ENCODE measurements around the gene PTTG1IP.
A peak's percentile ranks its signal among the peaks of the same experiment; 100 is the strongest.
"Not testable (repeated sequence)": the region's sequence is repeated elsewhere in the genome, so short reads cannot be mapped to it uniquely, and the experiment has no call there.

Gene PTTG1IP, protein sequence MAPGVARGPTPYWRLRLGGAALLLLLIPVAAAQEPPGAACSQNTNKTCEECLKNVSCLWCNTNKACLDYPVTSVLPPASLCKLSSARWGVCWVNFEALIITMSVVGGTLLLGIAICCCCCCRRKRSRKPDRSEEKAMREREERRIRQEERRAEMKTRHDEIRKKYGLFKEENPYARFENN

GRCh38 chr21:44873356-44874239, at the start of gene PTTG1IP:
PTTG1IP (minus strand) TSS chr21:44873690; CDS start chr21:44873616, 74 bp downstream.
- DNase-seq, result peak; percentile 96

- DNase-seq, result no peak
Measured at GRCh38 chr21:44921928-44922327, 48.4 kb upstream of the PTTG1IP start.

- DNase-seq, result no peak
Measured at GRCh38 chr21:44920694-44921604, 47.5 kb upstream of the PTTG1IP start, which contains the start of gene ITGB2. ITGB2 (minus strand) TSS chr21:44920899; CDS start chr21:44910782, 10,117 bp downstream.

GRCh38 chr21:44919913-44920693, 46.6 kb upstream of the PTTG1IP start:
- DNase-seq, result no peak

- no peak for DNase-seq
Measured at GRCh38 chr21:44919111-44919912, 45.8 kb upstream of the PTTG1IP start.

DNA sequence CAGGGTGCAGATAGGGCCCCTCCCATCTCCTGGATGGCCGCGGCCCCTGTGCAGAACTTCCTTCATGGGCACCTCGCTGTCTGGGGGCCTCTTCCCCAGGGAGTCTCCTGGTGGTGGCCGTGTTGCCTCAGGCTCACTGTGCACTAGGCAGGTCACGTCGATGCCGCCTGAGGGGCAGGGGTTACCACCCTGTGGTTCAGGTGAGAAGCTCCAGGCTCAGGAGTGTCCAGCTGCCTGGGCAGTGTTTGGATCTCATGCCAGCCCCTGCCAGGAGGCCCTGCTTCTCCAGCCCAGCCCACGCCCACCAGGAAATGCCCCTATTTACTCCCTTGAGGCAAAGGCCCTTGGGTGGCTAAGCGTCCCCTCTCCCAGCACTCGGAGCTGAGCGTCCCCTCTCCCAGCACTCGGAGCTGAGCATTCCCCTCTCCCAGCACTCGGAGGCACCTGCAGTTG, 45.1 kb upstream of the PTTG1IP start:
- peak; percentile 18 for DNase-seq

- DNase-seq, result no peak
Measured at GRCh38 chr21:44918107-44918470, 44.6 kb upstream of the PTTG1IP start.

DNA sequence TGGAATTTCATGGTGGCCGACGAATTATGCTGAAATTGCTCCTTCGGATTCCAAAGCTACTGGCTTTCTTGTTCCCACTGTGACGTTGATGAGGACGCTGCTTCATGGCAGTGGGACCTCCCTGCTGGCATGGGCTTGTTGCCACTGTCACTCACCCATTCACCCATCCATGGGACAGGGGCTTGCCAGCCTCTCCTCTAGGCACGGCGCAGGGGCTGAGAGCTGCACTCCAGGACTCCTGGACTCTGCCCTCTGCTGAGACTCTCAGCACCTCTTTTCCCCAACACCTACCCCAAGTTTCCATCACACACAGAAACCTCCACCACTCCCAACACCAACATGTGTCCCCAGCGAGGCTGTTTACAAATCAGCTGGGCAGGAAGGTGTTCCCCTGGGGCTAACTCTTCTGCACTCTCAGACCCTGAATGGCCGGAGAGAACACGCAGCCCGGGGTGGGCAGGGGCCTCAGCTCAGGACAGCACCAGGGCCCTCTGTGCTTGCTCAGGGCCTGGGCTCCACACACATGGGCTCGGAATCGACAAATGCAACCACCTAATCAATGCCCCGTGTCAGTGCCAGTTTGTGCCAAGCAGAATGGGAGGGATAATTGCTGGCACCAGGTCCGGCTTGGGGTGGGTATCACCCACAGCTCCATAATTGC, 44.1 kb upstream of the PTTG1IP start:
- DNase-seq, result no peak

- DNase-seq, result no peak
Measured at GRCh38 chr21:44916965-44917364, 43.5 kb upstream of the PTTG1IP start.

- DNase-seq, result no peak
Measured at GRCh38 chr21:44914176-44914874, 40.8 kb upstream of the PTTG1IP start.

- DNase-seq, result no peak
Measured at GRCh38 chr21:44913425-44914175, 40.1 kb upstream of the PTTG1IP start.

DNA sequence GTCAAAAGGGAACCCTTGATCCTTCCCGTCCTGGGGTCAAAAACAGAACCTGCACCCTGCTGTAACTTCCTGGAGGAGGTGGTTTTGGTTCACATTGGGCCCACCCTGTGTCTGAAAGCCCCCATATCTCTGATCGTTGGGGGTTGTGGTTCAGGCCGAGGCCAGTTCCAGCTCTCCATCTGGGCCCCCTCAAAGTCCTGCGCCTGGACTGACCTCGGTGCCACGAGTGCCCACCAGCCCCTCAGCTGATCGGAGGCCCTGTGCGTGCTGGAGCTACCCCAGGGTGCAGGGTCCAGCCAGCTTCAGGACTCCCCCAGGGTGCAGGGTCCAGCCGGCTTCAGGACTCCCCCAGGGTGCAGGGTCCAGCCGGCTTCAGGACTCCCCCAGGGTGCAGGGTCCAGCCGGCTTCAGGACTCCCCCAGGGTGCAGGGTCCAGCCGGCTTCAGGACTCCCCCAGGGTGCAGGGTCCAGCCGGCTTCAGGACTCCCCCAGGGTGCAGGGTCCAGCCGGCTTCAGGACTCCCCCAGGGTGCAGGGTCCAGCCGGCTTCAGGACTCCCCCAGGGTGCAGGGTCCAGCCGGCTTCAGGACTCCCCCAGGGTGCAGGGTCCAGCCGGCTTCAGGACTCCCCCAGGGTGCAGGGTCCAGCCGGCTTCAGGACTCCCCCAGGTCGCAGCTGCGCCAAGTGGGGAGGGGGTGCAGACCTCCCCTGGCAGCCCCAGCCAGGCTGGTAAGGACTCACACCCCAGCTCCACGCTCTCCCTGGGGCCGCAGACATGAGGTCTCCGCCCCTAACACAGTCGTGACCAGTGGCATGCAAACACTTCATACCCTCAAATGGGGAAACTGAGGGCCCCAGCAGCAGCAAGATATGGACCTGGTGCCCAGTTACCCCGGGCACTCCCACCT, 39.3 kb upstream of the PTTG1IP start:
- not testable (repeated sequence) for DNase-seq

- no peak for DNase-seq
Measured at GRCh38 chr21:44912158-44912473, 38.6 kb upstream of the PTTG1IP start.

DNA sequence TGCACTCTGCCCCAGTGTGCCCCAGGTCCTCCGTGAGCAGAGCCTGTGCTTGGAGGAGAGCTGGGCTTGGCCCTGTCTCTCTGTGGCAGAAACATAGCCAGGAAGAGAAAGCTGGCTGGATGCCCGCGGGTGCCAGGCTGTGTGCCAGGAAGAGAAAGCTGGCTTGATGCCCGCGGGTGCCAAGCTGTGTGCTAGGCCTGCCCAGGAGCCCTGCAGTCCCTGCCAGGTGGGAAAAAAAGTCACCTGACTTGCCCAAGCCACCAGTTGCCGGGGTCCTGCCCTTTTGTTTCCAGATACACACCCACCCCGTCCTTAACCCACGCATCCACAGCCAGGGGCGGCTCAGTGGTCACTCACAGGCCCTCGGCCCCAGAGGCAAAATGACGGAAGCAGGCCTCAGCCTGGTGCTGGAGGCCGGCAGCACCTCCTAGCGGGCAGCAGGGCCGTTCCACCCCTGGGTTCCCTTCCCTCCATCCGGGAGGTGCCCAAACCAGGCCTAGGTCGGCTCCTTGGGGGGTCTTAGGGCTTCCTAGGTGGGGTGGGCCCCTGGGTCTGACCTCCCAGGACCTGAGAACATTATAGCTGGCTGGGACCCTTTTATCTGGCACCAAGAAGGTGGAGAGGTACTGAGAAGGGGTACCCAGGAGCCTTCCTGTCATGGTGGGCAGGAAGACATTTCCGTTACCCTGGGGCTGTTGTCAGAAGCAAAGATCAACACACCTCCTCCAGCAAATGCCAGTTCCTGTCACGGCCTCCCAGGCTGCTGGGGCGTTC, 38.1 kb upstream of the PTTG1IP start:
- DNase-seq, result peak; percentile 44

GRCh38 chr21:44911068-44911383, 37.5 kb upstream of the PTTG1IP start:
- DNase-seq, result no peak

GRCh38 chr21:44910229-44911067, 37.0 kb upstream of the PTTG1IP start:
- DNase-seq, result no peak

DNA sequence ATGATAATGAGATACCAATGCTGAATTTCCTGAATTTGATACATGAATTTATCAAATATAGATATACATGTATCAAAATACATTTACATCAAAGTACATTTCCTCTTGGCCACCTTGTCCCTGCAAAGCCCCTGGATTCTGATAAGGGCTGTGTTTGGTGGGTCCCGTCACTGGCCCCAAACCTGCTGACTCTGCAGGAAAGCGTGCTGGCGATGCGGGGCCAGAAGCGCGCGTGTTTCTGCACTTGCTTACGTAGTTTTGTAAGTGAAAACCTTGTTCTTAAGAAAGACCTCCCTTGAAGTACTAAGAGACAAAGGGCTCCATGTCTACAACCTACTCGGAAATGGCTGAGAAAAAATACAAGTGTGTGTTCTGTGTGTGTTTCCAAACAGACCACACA, 36.2 kb upstream of the PTTG1IP start:
- no peak for DNase-seq

All from DMS53 (cell line).